ENCODE data around the gene CDH23.

CDH23 gene

GRCh38 chr10:71584902-71585563, 188.3 kb downstream of the CDH23 start:
- no peak for TF ChIP-seq GATA3 (IDR thresholded peaks at IDR 0.05; ENCODE audit: low read depth, low read length)

- no peak for TF ChIP-seq GATA3 (IDR thresholded peaks at IDR 0.05; ENCODE audit: low read depth, low read length)
- no peak for TF ChIP-seq GATA2 (IDR thresholded peaks at IDR 0.05; ENCODE audit: low read depth, low read length)
These were observed 189.0 kb downstream of the CDH23 start for GRCh38 chr10:71585564-71586290.

DNA sequence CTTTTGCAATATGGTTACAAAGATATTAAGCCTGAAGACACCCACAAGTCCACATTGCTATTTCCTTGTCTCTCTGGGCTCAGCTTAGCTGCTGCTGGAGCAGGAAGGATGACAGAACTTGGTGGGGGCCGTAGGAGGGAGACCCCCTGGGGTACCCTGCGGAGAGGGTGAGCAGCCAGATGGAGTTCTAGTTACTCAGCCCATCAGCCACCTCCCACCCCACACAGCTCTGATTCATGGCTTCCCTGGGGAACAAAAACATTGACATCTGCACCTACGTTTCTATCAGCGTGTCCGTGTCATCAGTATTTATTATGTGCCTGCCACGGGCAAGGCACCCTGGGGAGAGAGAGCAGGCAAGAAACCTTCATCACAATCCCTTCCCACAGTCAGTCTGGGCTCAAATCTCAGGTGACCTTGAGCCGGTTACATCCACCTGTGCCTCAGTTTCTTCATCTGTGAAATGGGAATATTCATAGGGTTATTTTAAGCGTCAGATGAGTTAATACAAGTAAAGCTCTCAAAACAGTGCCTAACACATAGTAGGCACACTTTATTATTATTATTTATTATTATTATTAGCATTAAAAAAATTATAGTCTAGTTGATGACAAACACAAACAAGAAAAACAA, 191.3 kb downstream of the CDH23 start:
- TF ChIP-seq GATA2 (IDR thresholded peaks at IDR 0.05; ENCODE audit: low read depth, low read length) (no peak), GATA3 (IDR thresholded peaks at IDR 0.05; ENCODE audit: low read depth, low read length) (no peak)

GRCh38 chr10:71588685-71589084, 192.0 kb downstream of the CDH23 start:
- TF ChIP-seq GATA2 (IDR thresholded peaks at IDR 0.05; ENCODE audit: low read depth, low read length) (no peak), GATA3 (IDR thresholded peaks at IDR 0.05; ENCODE audit: low read depth, low read length) (no peak)

DNA sequence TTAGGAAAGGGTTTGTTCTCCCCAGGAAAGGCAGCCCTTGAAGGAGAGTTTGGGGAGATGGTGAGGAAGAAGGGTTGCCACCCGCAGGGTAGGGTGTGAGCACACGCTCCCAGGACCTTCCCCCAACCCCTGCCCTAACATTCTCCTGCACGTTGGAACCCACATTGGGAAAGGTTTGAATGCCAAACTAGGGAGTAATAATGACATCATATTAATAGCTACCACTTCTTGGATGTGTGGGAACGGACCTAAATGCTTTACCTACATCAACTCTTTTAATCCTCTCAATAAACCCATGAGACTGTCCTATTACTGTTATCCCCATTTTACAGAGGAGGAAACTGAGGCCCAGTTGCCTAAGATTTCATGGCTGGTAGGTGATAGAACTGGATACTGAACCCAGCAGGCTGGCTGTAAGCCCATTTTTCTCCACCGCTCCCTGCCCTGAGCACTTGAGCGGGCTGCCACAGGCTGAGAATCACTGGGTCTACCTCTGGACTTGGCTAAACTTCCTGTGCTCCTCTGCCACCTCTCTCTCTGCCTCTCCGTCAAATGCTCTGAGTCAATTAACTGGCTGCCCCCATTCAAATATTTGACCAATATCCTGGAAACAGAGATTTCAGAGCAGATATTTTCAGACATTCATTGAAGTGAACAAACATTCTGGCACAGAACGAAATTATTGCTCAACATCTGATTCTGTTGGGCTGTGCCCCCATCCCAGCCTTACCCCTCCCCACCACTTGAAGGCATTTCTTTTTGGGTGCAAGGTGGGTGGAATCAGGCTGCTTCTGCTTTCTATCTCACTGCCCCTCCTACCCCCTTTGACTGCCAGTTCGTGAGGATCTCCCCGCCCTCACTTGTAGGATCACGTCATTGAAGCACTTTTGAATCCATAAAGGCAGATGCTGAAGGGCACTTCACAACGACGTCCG, 193.2 kb downstream of the CDH23 start:
- no peak for TF ChIP-seq GATA3 (IDR thresholded peaks at IDR 0.05; ENCODE audit: low read depth, low read length)
- TF ChIP-seq GATA2 (IDR thresholded peaks at IDR 0.05; ENCODE audit: low read depth, low read length) = no peak

GRCh38 chr10:71590781-71591350, 194.1 kb downstream of the CDH23 start:
- TF ChIP-seq GATA2 (IDR thresholded peaks at IDR 0.05; ENCODE audit: low read depth, low read length) (no peak), GATA3 (IDR thresholded peaks at IDR 0.05; ENCODE audit: low read depth, low read length) (no peak)

GRCh38 chr10:71594934-71595571, 198.3 kb downstream of the CDH23 start:
- TF ChIP-seq GATA2 (IDR thresholded peaks at IDR 0.05; ENCODE audit: low read depth, low read length) (no peak), GATA3 (IDR thresholded peaks at IDR 0.05; ENCODE audit: low read depth, low read length) (no peak)

DNA sequence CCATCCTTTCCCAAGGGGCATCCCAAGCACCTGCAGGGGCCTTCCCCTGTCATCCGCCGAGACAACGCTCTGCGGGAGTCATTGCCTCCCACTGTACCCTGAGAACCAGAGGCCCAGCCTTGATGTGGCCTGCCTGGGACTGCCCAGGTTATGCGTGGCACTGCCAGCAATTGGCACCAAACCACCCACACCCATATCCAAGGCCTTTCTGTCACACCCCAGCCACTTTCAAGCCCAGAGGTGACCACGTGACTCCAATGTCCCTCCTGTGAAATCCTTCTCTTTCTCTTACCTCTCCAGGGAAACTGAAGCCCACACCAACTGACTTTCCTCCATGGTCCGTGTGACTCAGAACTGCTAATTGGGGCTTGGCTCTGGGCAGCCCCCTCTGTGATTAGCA, 198.9 kb downstream of the CDH23 start:
- TF ChIP-seq GATA2 (IDR thresholded peaks at IDR 0.05; ENCODE audit: low read depth, low read length) (no peak), GATA3 (IDR thresholded peaks at IDR 0.05; ENCODE audit: low read depth, low read length) (no peak)

DNA sequence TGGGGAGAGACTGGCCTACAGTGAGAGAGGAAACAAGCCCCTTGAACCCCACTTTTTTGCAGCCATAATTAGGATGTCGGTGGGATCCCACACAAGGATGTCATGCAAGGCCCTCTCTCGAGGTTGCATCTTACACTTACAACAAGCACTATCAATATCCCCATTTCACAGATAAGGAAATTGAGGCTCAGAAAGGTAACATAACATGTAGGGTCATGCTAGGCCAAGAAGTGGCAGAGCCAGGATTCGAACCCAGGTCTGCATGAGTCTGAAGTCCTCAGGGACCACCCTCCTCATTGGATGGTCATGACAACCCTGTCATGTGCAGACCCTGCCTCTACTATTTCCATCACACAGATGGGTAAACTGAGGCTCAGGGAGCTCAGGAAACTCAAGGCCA, 199.4 kb downstream of the CDH23 start:
- TF ChIP-seq GATA3 (IDR thresholded peaks at IDR 0.05; ENCODE audit: low read depth, low read length) (no peak), GATA2 (IDR thresholded peaks at IDR 0.05; ENCODE audit: low read depth, low read length) (no peak)

DNA sequence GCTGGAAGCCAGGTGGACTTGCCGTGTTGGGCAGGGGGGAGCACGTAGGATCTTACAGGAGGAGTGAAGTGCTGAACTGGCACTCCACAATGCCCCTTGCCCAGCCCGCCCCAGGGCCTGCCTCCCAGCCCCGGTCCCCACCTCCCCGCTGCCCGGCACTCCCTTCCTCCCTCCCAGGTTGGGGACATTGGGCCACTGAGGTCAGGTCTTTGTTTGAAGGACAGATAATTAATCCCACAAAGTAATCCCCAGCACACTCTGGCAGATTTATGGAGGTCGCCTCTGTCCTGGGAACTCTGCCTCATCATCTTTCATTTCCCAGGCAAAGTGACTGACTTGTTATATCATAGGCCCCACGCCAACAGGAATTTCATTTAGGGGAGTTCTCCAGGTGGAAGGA, 200.0 kb downstream of the CDH23 start:
- TF ChIP-seq GATA3 (IDR thresholded peaks at IDR 0.05; ENCODE audit: low read depth, low read length) (no peak), GATA2 (IDR thresholded peaks at IDR 0.05; ENCODE audit: low read depth, low read length) (no peak)

DNA sequence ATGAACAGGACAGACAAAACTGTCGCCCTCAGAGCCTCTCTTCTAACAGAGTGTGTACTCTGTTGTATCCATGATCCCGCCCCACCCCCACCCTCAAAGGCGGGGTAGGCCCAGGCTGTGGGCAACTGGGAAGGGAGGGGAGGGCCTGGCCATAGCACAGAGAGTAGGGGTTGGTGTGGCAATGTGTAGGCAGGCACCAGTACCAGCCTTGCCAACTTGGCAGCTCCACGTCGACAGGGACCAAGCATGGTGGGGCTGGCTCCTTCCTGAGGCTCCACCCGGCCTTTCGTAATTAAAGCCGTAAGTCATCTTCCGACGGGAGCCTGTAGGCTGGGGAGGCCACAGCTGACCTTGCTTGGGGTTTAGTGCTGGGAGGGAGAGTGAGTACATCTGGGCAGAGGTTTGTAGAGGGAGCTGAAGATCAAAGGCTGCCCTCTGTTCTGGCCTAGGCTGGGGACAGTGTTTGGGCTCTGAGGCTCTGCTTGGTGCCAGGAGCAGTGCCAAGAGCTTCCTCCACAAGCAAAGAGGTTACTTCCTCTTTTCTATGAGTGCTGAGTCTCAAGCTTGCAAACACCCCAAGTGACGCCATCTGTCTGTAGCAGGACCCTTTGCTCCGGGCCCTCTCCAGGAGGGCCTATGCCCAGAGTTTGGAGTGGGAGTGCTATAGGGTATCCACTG, 201.2 kb downstream of the CDH23 start:
- no peak for TF ChIP-seq GATA2 (IDR thresholded peaks at IDR 0.05; ENCODE audit: low read depth, low read length)

- TF ChIP-seq GATA2 (IDR thresholded peaks at IDR 0.05; ENCODE audit: low read depth, low read length) (no peak), GATA3 (IDR thresholded peaks at IDR 0.05; ENCODE audit: low read depth, low read length) (no peak)
These were observed 201.9 kb downstream of the CDH23 start for GRCh38 chr10:71598621-71599055.

DNA sequence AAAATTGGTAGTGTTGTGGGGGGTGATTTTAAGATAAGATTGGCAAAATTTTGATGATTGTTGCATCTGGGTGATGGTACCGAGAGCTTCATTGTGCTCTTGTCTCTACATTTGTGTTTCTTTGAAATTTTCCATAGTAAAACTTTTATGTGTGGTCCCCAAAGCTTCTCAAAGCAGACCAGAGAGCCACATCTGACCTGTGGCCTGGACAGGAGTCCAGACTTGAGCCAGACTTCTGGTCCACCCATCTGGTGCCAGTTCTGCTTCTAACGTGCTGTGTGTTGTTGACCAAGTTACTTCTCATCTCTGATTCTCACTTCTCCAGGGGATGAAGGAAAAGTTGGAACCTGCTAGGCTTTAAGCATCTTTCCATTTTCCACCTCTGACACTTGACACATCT, 202.8 kb downstream of the CDH23 start:
- TF ChIP-seq GATA3 (IDR thresholded peaks at IDR 0.05; ENCODE audit: low read depth, low read length) (no peak), GATA2 (IDR thresholded peaks at IDR 0.05; ENCODE audit: low read depth, low read length) (no peak)

All from SH-SY5Y (cell line).